GM23338 (cell line): ENCODE data around the gene SART3. TPM values are rescaled to one million over a fixed set of nuclear protein-coding genes. Genes with fewer than 3 reads are reported as not detected.

Source experiments
- ATAC-seq: fragments of 200-7000 bp; cut with Tn5 transposase; 3 replicates; pipeline ENCODE4 v1.9.1; 2020
- DNase-seq: peaks from one replicate; pipeline ENCODE4 v3.0.0-alpha.2; 2015; ENCODE audit warnings: low spot score
- H2AFZ ChIP-seq: fragments of 200-600 bp; sonication (generic); 2 replicates; pipeline ENCODE4 v1.8.0; 2016; ENCODE audit warnings: antibody characterized with exemption, mild to moderate bottlenecking, moderate library complexity
- H3F3A ChIP-seq: fragments of 200-600 bp; sonication (generic); replicated peaks from 2 replicates; pipeline ENCODE4 v1.8.0; 2017; ENCODE audit warnings: antibody characterized with exemption, mixed run types, low read depth
- H3K27ac ChIP-seq: fragments of 200-600 bp; sonication (generic); 2 replicates; pipeline ENCODE4 v1.6.1; 2016; ENCODE audit warnings: low read depth
- H3K27me3 ChIP-seq: fragments of 200-600 bp; sonication (generic); 2 replicates; pipeline ENCODE4 v1.8.0; 2016; ENCODE audit warnings: mild to moderate bottlenecking, mixed run types, moderate library complexity; ENCODE audit not compliant: insufficient read depth
- H3K36me3 ChIP-seq: fragments of 200-600 bp; sonication (generic); 2 replicates; pipeline ENCODE4 v1.8.0; 2016; ENCODE audit warnings: mild to moderate bottlenecking; ENCODE audit not compliant: insufficient read depth
- H3K4me1 ChIP-seq: fragments of 200-600 bp; sonication (generic); 2 replicates; pipeline ENCODE4 v1.8.0; 2016; ENCODE audit warnings: mild to moderate bottlenecking, moderate library complexity; ENCODE audit not compliant: insufficient read depth
- H3K4me2 ChIP-seq: fragments of 200-600 bp; sonication (generic); 2 replicates; pipeline ENCODE4 v1.7.1; 2017; ENCODE audit warnings: mixed run types
- H3K4me3 ChIP-seq: fragments of 200-600 bp; sonication (generic); 2 replicates; pipeline ENCODE4 v1.6.1; 2016; ENCODE audit warnings: mixed run types
- H3K79me2 ChIP-seq: fragments of 200-600 bp; sonication (generic); replicated peaks from 2 replicates; pipeline ENCODE4 v1.8.0; 2017; ENCODE audit warnings: mild to moderate bottlenecking; ENCODE audit not compliant: insufficient read depth
- H3K9me2 ChIP-seq: fragments of 200-600 bp; sonication (generic); 2 replicates; pipeline ENCODE4 v1.8.0; 2017; ENCODE audit not compliant: insufficient read depth
- H4K20me1 ChIP-seq: fragments of 200-600 bp; sonication (generic); replicated peaks from 2 replicates; pipeline ENCODE4 v1.8.0; 2017; ENCODE audit warnings: mild to moderate bottlenecking; ENCODE audit not compliant: insufficient read depth
- H3K27ac Mint-ChIP-seq: 2 replicates; pipeline ENCODE4 v1.8.0; 2020; ENCODE audit warnings: inconsistent platforms, mild to moderate bottlenecking, moderate library complexity, mixed read lengths
- H3K27me3 Mint-ChIP-seq: 3 replicates; pipeline ENCODE4 v1.8.0; 2022; ENCODE audit warnings: low read depth, mild to moderate bottlenecking, moderate library complexity, mixed read lengths, inconsistent platforms; ENCODE audit not compliant: insufficient read depth, poor library complexity
- H3K36me3 Mint-ChIP-seq: 3 replicates; pipeline ENCODE4 v1.8.0; 2021; ENCODE audit warnings: low read depth, mild to moderate bottlenecking, inconsistent platforms, moderate library complexity, mixed read lengths
- H3K4me1 Mint-ChIP-seq: 3 replicates; pipeline ENCODE4 v1.8.0; 2020; ENCODE audit warnings: mild to moderate bottlenecking, inconsistent platforms, mixed read lengths
- H3K4me3 Mint-ChIP-seq: 3 replicates; pipeline ENCODE4 v1.8.0; 2021; ENCODE audit warnings: moderate library complexity, mild to moderate bottlenecking, inconsistent platforms, mixed read lengths
- H3K9me3 Mint-ChIP-seq: 3 replicates; pipeline ENCODE4 v1.8.0; 2020; ENCODE audit warnings: moderate library complexity, mild to moderate bottlenecking, inconsistent platforms, mixed read lengths
- CREB1 ChIP-seq: fragments of 250-450 bp; sonication (Bioruptor Pico); IDR thresholded peaks from 2 replicates; pipeline ENCODE4 v1.5.0; 2020; ENCODE audit warnings: low read depth, mild to moderate bottlenecking, moderate library complexity
- ETS1 ChIP-seq: IDR thresholded peaks from 2 replicates; pipeline ENCODE4 v1.6.1; 2016; ENCODE audit warnings: antibody characterized with exemption
- EZH2phosphoT487 ChIP-seq: fragments of 200-600 bp; sonication (generic); IDR thresholded peaks from one replicate; pipeline ENCODE4 v1.8.1; 2018; ENCODE audit warnings: antibody characterized with exemption; ENCODE audit not compliant: unreplicated experiment
- JUNB ChIP-seq: IDR thresholded peaks from one replicate; pipeline ENCODE4 v1.6.1; 2016; ENCODE audit warnings: antibody characterized with exemption; ENCODE audit not compliant: unreplicated experiment
- NANOG ChIP-seq: IDR thresholded peaks from 2 replicates; pipeline ENCODE4 v1.6.1; 2016; ENCODE audit warnings: antibody characterized with exemption, borderline replicate concordance
- POLR2AphosphoS5 ChIP-seq: IDR thresholded peaks from 2 replicates; pipeline ENCODE4 v1.6.1; 2016; ENCODE audit warnings: antibody characterized with exemption, low read depth
- ZNF114 ChIP-seq: fragments of 250-450 bp; sonication (Bioruptor Pico); IDR thresholded peaks from 2 replicates; pipeline ENCODE4 v1.5.0; 2020; ENCODE audit warnings: mild to moderate bottlenecking, moderate library complexity
- ZNF462 ChIP-seq: fragments of 250-450 bp; sonication (Bioruptor Pico); IDR thresholded peaks from 2 replicates; pipeline ENCODE4 v1.5.0; 2020; ENCODE audit warnings: mild to moderate bottlenecking, moderate library complexity
- polyA plus RNA-seq: library from polyadenylated mRNA; unstranded; fragments of >200 nt; fragmentation: Nextera tagmentation; extraction: Ambion mirVana; gene quantifications from 2 replicates; pipeline ENCODE4 v1.2.1, GENCODE V29; 2016
- total RNA-seq: library from RNA; depleted of rRNA; stranded (reverse); fragments of >200 nt; shearing (Covaris generic); gene quantifications from 2 replicates; pipeline ENCODE4 v1.2.3, GENCODE V29; 2014

SART3 gene
- total and polyA plus RNA-seq, 2 experiments from 2014 or later, result 49.8 to 112 TPM

GRCh38 chr12:108604208-108604941 is 43.4 kb upstream of the SART3 start:
- no peak for DNase-seq
- Mint-ChIP-seq H3K27me3 (peaks cover 8% of the 10 kb centered on the region), H3K4me3 (no peak overlapping the region), H3K36me3 (no peaks in the 10 kb centered on the region), H3K4me1 (peaks cover 18% of the 10 kb centered on the region), H3K9me3 (no peaks in the 10 kb centered on the region), H3K27ac (no peak overlapping the region)
- H3K4me3 ChIP-seq, result no peak overlapping the region
- peak; percentile 32 for ATAC-seq
- no peaks in the 10 kb centered on the region for H3K79me2 ChIP-seq
- no peak for TF ChIP-seq JUNB
- TF ChIP-seq EZH2phosphoT487, result no peak
- no peak for TF ChIP-seq NANOG
- no peak for TF ChIP-seq POLR2AphosphoS5
- TF ChIP-seq ZNF114 (CRISPR knock-in tag), result no peak
- TF ChIP-seq ZNF462 (CRISPR knock-in tag), result no peak
- TF ChIP-seq ETS1, result no peak
- no peak for TF ChIP-seq CREB1 (CRISPR knock-in tag)
- H4K20me1 ChIP-seq, result no peaks in the 10 kb centered on the region
- H3K4me2 ChIP-seq, result no peak overlapping the region
- H3K4me1 ChIP-seq, result no peaks in the 10 kb centered on the region; the same call in 1 of the 2 replicates
- H3K27ac ChIP-seq, result no peak overlapping the region
- no peaks in the 10 kb centered on the region for H3K36me3 ChIP-seq
- H2AFZ ChIP-seq, result 0 out of 2 replicates have a peak overlapping the region, but pooled peaks have one; percentile 59
- H3K9me2 ChIP-seq, result no peaks in the 10 kb centered on the region
- H3K27me3 ChIP-seq, result no peaks in the 10 kb centered on the region
- H3F3A ChIP-seq, result 0 out of 2 replicates have a peak, but pooled peaks cover 6% of the 10 kb centered on the region
